Thoracic aorta (tissue), 2 donors: ENCODE results near the gene PREX1. TPM values are rescaled to one million over a fixed set of nuclear protein-coding genes. Genes with fewer than 3 reads are reported as not detected.

ENCODE experiments used
- ATAC-seq: fragments of 150-250 bp; one replicate; pipeline ENCODE4 v1.8.0; 2017; ENCODE audit warnings: low read depth; ENCODE audit not compliant: insufficient number of reproducible peaks, low FRiP score
- DNase-seq: peaks from one replicate; pipeline ENCODE4 v3.0.0-alpha.2; 2020; ENCODE audit warnings: low spot score
- H3K27ac ChIP-seq, 2 donors: fragments of 200-600 bp; sonication (generic); 1 replicate in 1 of 2; 2 replicates in 1 of 2; pipeline ENCODE4 v1.5.1; 2016; ENCODE audit warnings: mild to moderate bottlenecking in 2 of 2, moderate library complexity in 2 of 2
- H3K27me3 ChIP-seq: fragments of 200-600 bp; sonication (generic); replicated peaks from 2 replicates; pipeline ENCODE4 v1.6.0; 2016; ENCODE audit warnings: mild to moderate bottlenecking; ENCODE audit not compliant: insufficient read depth
- H3K36me3 ChIP-seq: fragments of 200-600 bp; sonication (generic); one replicate; pipeline ENCODE4 v1.5.1; 2016
- H3K4me1 ChIP-seq, 2 donors: fragments of 200-600 bp; sonication (generic); 1 replicate in 1 of 2; 2 replicates in 1 of 2; pipeline versions ENCODE4 v1.5.1 to v1.6.0; 2016; ENCODE audit warnings: low read depth in 2 of 2, mild to moderate bottlenecking in 1 of 2; ENCODE audit not compliant: control insufficient read depth in 1 of 2
- H3K4me3 ChIP-seq: fragments of 200-600 bp; sonication (generic); 2 replicates; pipeline ENCODE4 v1.5.1; 2016; ENCODE audit warnings: mild to moderate bottlenecking
- H3K9me3 ChIP-seq: fragments of 200-600 bp; sonication (generic); 2 replicates; pipeline ENCODE4 v1.5.1; 2016
- CTCF ChIP-seq: fragments of 200-600 bp; sonication (generic); IDR thresholded peaks from one replicate; pipeline ENCODE4 v1.5.1; 2019; ENCODE audit warnings: antibody characterized with exemption
- total RNA-seq, 2 donors: library from RNA; depleted of rRNA; stranded (reverse); fragments of >200 nt; gene quantifications; one replicate each; pipeline versions ENCODE4 v1.1.0 to v1.2.3, GENCODE V29; 2016

The PREX1 gene
- total RNA-seq, 2 donors from 2014 or later: 94.6 to 101 TPM

GRCh38 chr20:48782901-48783308 lies 44.9 kb downstream of the PREX1 start:
- H3K36me3 ChIP-seq: no peaks in the 10 kb centered on the region
- no peak for TF ChIP-seq CTCF
- DNase-seq (no peak), ATAC-seq (no peak)
- no peaks in the 10 kb centered on the region for H3K27me3 ChIP-seq
- no peak overlapping the region for H3K4me3 ChIP-seq
- H3K27ac ChIP-seq: no peak overlapping the region
- H3K4me1 ChIP-seq: peaks cover 8 to 37% of the 10 kb centered on the region in 2 donors
- no peaks in the 10 kb centered on the region for H3K9me3 ChIP-seq

GRCh38 chr20:48782053-48782452 lies 45.7 kb downstream of the PREX1 start:
- Histone ChIP-seq H3K36me3 (no peaks in the 10 kb centered on the region), H3K9me3 (no peaks in the 10 kb centered on the region), H3K4me3 (no peak overlapping the region), H3K27ac (no peak overlapping the region), H3K4me1 (peaks cover 8 to 39% of the 10 kb centered on the region in 2 donors), H3K27me3 (no peaks in the 10 kb centered on the region)
- TF ChIP-seq CTCF: no peak
- ATAC-seq: no peak
- DNase-seq: no peak

GRCh38 chr20:48781634-48782033 lies 46.2 kb downstream of the PREX1 start:
- no peak for TF ChIP-seq CTCF
- DNase-seq: no peak
- no peak overlapping the region for H3K27ac ChIP-seq
- no peaks in the 10 kb centered on the region for H3K9me3 ChIP-seq
- no peaks in the 10 kb centered on the region for H3K27me3 ChIP-seq
- no peaks in the 10 kb centered on the region for H3K36me3 ChIP-seq
- ATAC-seq: no peak
- no peak overlapping the region for H3K4me3 ChIP-seq
- H3K4me1 ChIP-seq: peaks cover 9 to 43% of the 10 kb centered on the region in 2 donors

- Histone ChIP-seq H3K4me1 (peaks cover 15 to 39% of the 10 kb centered on the region in 2 donors), H3K36me3 (no peaks in the 10 kb centered on the region), H3K9me3 (no peaks in the 10 kb centered on the region), H3K27ac (no peak overlapping the region), H3K27me3 (no peaks in the 10 kb centered on the region), H3K4me3 (no peak overlapping the region)
- ATAC-seq (no peak), DNase-seq (no peak)
- TF ChIP-seq CTCF: no peak
These were observed 48.4 kb downstream of the PREX1 start for GRCh38 chr20:48779435-48779834.

- Histone ChIP-seq H3K27ac (no peak overlapping the region), H3K4me1 (peaks cover 16 to 23% of the 10 kb centered on the region in 2 donors), H3K36me3 (no peaks in the 10 kb centered on the region), H3K4me3 (no peak overlapping the region), H3K27me3 (no peaks in the 10 kb centered on the region), H3K9me3 (no peaks in the 10 kb centered on the region)
- no peak for ATAC-seq
- TF ChIP-seq CTCF: no peak
- no peak for DNase-seq
These were observed 50.0 kb downstream of the PREX1 start for GRCh38 chr20:48777821-48778220.
